Endometrial microvascular endothelial cells (primary cell): ENCODE results near the gene FCAMR. TPM values are rescaled to one million over a fixed set of nuclear protein-coding genes. Genes with fewer than 3 reads are reported as not detected.
"Not testable (repeated sequence)": the region's sequence is repeated elsewhere in the genome, so short reads cannot be mapped to it uniquely, and the experiment has no call there.

Source experiments
- in situ Hi-C: cut with HindIII; loops from 2 replicates; pipeline ENCODE4 v1.10.0; 2017; ENCODE audit warnings: low sequenced_read_pairs, low pct_unique_long_range_greater_than_20kb; ENCODE audit errors: inconsistent ontology term
- total RNA-seq: library from RNA; depleted of rRNA; stranded (reverse); fragments of >200 nt; gene quantifications from one replicate; pipeline ENCODE4 v1.2.3, GENCODE V29; 2015; ENCODE audit errors: inconsistent ontology term

The FCAMR gene
- total RNA-seq, 1 donor from 2014 or later = not detected

GRCh38 chr1:206941766-206942418 lies 28.4 kb downstream of the FCAMR start:
- in situ Hi-C loops = no loop called here

- in situ Hi-C loops = no loop called here
Observed at GRCh38 chr1:206940588-206940936, 29.7 kb downstream of the FCAMR start.

DNA sequence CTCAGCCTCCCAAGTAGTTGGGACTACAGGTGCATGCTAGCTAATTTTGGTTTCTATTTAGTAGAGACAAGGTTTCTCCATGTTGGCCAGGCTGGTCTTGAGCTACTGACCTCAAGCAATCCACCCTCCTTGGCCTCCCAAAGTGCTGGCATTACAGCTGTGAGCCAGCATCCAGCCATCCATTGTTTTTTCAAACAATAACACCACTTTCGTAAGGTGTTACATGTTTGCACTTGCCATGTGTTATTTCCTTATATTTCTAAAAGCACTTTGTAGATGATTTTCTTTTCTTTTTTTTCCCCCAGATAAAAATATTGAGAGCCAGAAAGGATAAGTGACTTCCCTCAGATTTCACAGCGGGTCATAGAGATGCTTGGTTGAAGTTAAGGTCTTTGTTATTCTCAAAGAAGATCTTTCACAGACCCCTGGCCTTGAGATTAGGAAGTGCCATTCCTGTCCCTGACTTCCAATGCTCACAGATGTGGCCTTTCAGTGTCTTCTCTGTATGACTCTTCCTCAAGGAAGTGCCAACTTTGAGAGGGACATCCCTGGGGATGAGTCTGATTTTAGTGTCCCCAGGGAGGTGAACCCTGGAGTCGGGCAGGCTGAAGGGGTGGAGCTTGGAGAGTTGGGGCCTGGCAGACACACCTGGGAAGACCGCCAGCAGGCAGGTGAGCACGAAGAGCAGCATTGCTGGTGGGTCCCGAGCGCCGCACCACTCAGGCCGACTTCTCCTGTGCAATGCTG lies 30.2 kb downstream of the FCAMR start:
- in situ Hi-C loops = no loop called here

- in situ Hi-C loops = no loop called here
Observed at GRCh38 chr1:206939131-206939530, 31.1 kb downstream of the FCAMR start.

GRCh38 chr1:206937425-206937824 lies 32.8 kb downstream of the FCAMR start:
- in situ Hi-C loops = no loop called here

DNA sequence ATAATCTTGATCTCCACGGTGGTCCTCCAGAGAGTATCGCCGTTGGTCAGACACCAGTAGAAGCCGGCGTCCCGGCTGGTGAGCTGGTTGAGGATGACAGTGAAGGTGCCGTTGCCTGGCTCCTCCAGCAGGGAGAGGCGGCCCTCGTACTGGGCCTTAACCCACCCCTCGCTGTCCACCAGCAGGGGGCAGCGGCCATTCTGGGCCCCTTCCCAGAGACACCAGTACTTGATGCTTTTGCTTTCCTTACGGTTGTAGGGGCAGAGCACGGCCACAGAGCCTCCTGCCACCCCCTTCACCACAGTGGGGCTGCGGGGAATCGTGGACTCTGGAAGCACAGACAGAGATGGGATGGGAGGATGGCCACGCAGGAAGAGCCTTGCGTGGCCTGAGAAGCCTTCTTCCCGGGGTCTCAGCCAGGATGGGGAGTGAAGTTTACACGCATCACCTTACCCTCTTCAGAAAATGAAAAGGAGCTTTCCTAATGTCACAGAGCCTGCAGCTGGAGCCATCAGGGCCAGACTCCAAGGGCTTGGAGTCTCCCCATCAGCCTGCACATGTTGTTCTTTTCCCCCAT lies 34.7 kb downstream of the FCAMR start:
- in situ Hi-C loops = no loop called here

DNA sequence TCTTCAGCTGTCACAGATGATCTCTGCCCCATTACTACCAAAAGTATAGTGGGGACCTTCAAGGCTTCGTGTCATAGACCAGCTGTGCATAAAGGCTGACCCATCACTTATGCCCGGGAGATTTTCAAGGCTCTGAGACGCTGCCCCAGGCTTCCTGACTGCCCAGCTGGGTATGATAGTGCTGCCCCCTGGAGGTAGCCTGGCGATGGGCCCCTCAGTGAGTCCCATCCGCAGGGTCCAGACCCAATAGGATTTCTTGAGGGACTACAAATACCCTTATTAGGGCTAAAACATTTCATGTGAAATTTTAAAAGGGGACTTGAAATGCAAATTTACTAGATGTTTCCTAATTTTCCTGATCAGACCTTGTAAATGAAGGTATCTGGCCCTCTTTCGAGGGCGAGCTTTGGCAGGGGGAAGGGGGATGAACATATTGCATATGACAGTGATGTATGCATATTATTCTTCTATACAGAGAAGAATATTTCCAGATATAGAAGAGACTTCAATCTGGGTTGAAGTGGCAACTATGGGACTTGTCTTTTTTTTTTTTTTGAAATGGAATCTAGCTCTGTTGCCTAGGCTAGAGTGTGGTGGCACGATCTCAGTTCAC lies 36.8 kb downstream of the FCAMR start:
- in situ Hi-C loops = no loop called here

DNA sequence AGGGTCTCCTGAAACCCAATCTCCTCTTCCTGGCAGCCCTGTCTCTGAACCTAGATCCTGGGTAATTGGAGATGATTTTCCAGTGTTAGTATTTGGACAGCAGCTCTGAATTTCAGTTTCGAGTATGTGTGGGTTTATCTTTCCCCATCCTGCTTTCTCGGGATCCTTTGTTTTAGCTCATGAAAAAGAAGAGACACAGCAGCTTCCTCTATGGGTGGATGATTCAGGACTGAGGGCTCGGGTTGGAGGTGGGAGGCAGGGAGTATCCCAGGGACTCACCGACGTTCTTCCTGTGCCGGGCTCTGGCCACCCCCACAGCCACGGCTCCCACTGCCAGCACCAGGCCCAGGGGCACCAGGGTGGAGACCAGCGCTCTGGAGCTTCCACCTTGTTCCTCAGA lies 38.1 kb downstream of the FCAMR start:
- in situ Hi-C loops = no loop called here

- in situ Hi-C loops = no loop called here
Observed at GRCh38 chr1:206931709-206932108, 38.6 kb downstream of the FCAMR start.

- in situ Hi-C loops = no loop called here
Observed at GRCh38 chr1:206930210-206930798, 40.0 kb downstream of the FCAMR start.

DNA sequence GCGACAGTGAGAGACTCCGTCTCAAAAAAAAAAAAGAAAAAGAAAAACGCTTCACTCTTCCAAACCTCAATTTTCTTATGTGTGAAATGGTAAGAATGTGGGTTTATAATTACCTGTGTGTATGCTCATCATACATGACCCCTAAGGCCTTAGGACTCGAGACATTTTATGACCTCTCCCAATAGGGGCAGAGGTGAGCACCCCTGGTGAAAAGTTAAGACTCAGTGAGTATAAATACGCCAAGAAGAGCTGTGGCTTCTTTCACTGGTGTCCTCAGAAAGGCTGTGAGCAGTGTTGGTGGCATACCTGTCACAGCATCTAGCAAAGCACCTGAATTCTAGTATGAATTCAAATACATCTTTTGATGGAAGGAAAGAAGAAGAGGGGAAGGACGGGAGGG lies 40.7 kb downstream of the FCAMR start:
- in situ Hi-C loops = no loop called here

DNA sequence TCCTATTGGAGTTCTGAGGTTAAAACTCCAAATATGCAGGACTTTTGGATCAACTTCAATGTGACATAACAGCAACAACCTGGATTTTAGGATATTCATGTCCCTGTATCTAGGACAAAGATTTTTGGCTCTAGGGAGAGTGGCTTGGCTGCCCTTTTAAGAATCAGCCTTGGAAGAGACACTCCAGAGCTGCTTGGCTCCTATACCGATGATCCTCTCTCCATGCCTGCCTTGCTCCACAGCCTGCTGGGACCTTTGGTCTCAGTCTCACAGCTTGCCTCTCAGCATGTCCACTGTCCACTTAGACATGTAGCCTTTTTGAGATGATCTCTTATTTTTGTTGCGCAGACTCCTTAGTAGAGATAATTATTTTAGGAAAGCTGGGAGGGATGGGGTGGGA lies 44.0 kb downstream of the FCAMR start:
- in situ Hi-C loops = no loop called here

- in situ Hi-C loops = no loop called here
Observed at GRCh38 chr1:206925106-206925736, 45.0 kb downstream of the FCAMR start.

DNA sequence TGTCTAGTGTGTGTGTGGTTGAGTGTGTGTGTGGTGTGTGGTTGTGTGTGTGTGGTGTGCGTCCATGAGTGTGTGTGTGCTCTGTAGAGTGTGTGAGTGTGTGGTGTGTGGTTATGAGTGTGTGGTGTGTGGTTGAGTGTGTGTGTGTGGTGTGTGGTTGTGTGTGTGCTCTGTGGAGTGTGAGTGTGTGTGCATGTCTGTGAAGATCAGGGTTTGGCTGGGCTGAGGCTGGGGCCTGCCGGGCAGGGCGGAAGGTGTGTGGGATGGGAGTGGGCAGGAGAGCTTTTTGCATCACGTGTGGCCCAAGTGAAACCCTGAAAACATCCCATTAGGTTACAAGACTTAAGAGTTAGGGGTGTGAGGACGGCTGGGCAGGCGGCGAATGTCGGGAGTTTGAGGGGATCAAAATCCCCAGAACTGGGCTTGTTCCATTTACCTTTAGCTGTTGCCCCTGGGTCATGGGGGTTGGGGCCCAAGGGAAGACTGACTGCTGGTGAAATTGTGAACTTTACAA lies 45.6 kb downstream of the FCAMR start:
- in situ Hi-C loops = no loop called here

GRCh38 chr1:206923961-206924557 lies 46.2 kb downstream of the FCAMR start:
- in situ Hi-C loops = not testable (repeated sequence)

- in situ Hi-C loops = no loop called here
Observed at GRCh38 chr1:206923009-206923960, 47.0 kb downstream of the FCAMR start.

- in situ Hi-C loops = no loop called here
Observed at GRCh38 chr1:206922524-206922923, 47.7 kb downstream of the FCAMR start.
